ENCODE data around the gene SMIM11. TPM values are rescaled to one million over a fixed set of nuclear protein-coding genes. Genes with fewer than 3 reads are reported as not detected.

The SMIM11 gene
- total RNA-seq, 1 experiment from 2014 or later = 3.5 TPM

GRCh38 chr21:34345892-34346291, 29.4 kb upstream of the SMIM11 start:
- no peak for DNase-seq
- Histone ChIP-seq H3K4me1 (ENCODE audit: low read length) (no peaks in the 10 kb centered on the region), H3K9me2 (replicated peaks; ENCODE audit: insufficient read depth, low read length) (no peaks in the 10 kb centered on the region), H4K20me1 (ENCODE audit: insufficient read depth, low read depth, low read length) (no peaks in the 10 kb centered on the region), H3K27me3 (ENCODE audit: low read length) (no peaks in the 10 kb centered on the region), H3K27ac (ENCODE audit: low read length) (no peak overlapping the region), H3K79me2 (ENCODE audit: low read length) (no peaks in the 10 kb centered on the region), H3K36me3 (ENCODE audit: insufficient read depth, low read length) (no peaks in the 10 kb centered on the region), H3K9ac (ENCODE audit: low read length) (no peak overlapping the region), H2AFZ (ENCODE audit: low read length) (no peak overlapping the region), H3K9me3 (ENCODE audit: low read length) (no peaks in the 10 kb centered on the region), H3K4me2 (ENCODE audit: low read depth, low read length, poor library complexity, severe bottlenecking) (no peak overlapping the region), H3K4me3 (ENCODE audit: low read length) (no peak overlapping the region)

- no peaks in the 10 kb centered on the region for H3K79me2 ChIP-seq (ENCODE audit: low read length)
- H2AFZ ChIP-seq (ENCODE audit: low read length) = no peak overlapping the region
- no peaks in the 10 kb centered on the region for H3K27me3 ChIP-seq (ENCODE audit: low read length)
- peaks cover 7% of the 10 kb centered on the region for H3K4me1 ChIP-seq (ENCODE audit: low read length)
- no peak overlapping the region for H3K4me2 ChIP-seq (ENCODE audit: low read depth, low read length, poor library complexity, severe bottlenecking)
- H4K20me1 ChIP-seq (ENCODE audit: insufficient read depth, low read depth, low read length) = no peaks in the 10 kb centered on the region
- no peak overlapping the region for H3K9ac ChIP-seq (ENCODE audit: low read length)
- no peak overlapping the region for H3K4me3 ChIP-seq (ENCODE audit: low read length)
- H3K9me2 ChIP-seq (replicated peaks; ENCODE audit: insufficient read depth, low read length) = no peaks in the 10 kb centered on the region
- H3K27ac ChIP-seq (ENCODE audit: low read length) = no peak overlapping the region
- DNase-seq = no peak
- H3K36me3 ChIP-seq (ENCODE audit: insufficient read depth, low read length) = no peaks in the 10 kb centered on the region
- no peaks in the 10 kb centered on the region for H3K9me3 ChIP-seq (ENCODE audit: low read length)
Measured at GRCh38 chr21:34348890-34349519, 26.3 kb upstream of the SMIM11 start.

- H2AFZ ChIP-seq (ENCODE audit: low read length) = no peak overlapping the region
- H3K79me2 ChIP-seq (ENCODE audit: low read length) = no peaks in the 10 kb centered on the region
- no peak overlapping the region for H3K9ac ChIP-seq (ENCODE audit: low read length)
- H3K36me3 ChIP-seq (ENCODE audit: insufficient read depth, low read length) = no peaks in the 10 kb centered on the region
- peaks cover 7% of the 10 kb centered on the region for H3K4me1 ChIP-seq (ENCODE audit: low read length)
- H4K20me1 ChIP-seq (ENCODE audit: insufficient read depth, low read depth, low read length) = no peaks in the 10 kb centered on the region
- DNase-seq = peak; percentile 86
- H3K9me3 ChIP-seq (ENCODE audit: low read length) = no peaks in the 10 kb centered on the region
- no peak overlapping the region for H3K27ac ChIP-seq (ENCODE audit: low read length)
- no peak overlapping the region for H3K4me2 ChIP-seq (ENCODE audit: low read depth, low read length, poor library complexity, severe bottlenecking)
- H3K4me3 ChIP-seq (ENCODE audit: low read length) = no peak overlapping the region
- no peaks in the 10 kb centered on the region for H3K27me3 ChIP-seq (ENCODE audit: low read length)
- no peaks in the 10 kb centered on the region for H3K9me2 ChIP-seq (replicated peaks; ENCODE audit: insufficient read depth, low read length)
Measured at GRCh38 chr21:34351786-34352241, 23.5 kb upstream of the SMIM11 start.

GRCh38 chr21:34352556-34352955, 22.8 kb upstream of the SMIM11 start:
- Histone ChIP-seq H3K79me2 (ENCODE audit: low read length) (no peaks in the 10 kb centered on the region), H3K27me3 (ENCODE audit: low read length) (no peaks in the 10 kb centered on the region), H3K4me3 (ENCODE audit: low read length) (no peak overlapping the region), H3K9ac (ENCODE audit: low read length) (no peak overlapping the region), H2AFZ (ENCODE audit: low read length) (no peak overlapping the region), H3K9me2 (replicated peaks; ENCODE audit: insufficient read depth, low read length) (no peaks in the 10 kb centered on the region), H3K27ac (ENCODE audit: low read length) (no peak overlapping the region), H3K9me3 (ENCODE audit: low read length) (no peaks in the 10 kb centered on the region), H3K36me3 (ENCODE audit: insufficient read depth, low read length) (no peaks in the 10 kb centered on the region), H4K20me1 (ENCODE audit: insufficient read depth, low read depth, low read length) (no peaks in the 10 kb centered on the region), H3K4me2 (ENCODE audit: low read depth, low read length, poor library complexity, severe bottlenecking) (no peak overlapping the region), H3K4me1 (ENCODE audit: low read length) (peaks cover 7% of the 10 kb centered on the region)
- DNase-seq = no peak

GRCh38 chr21:34353182-34353581, 22.1 kb upstream of the SMIM11 start:
- Histone ChIP-seq H3K4me3 (ENCODE audit: low read length) (no peak overlapping the region), H3K9me2 (replicated peaks; ENCODE audit: insufficient read depth, low read length) (no peaks in the 10 kb centered on the region), H3K4me1 (ENCODE audit: low read length) (peaks cover 7% of the 10 kb centered on the region), H3K4me2 (ENCODE audit: low read depth, low read length, poor library complexity, severe bottlenecking) (no peak overlapping the region), H4K20me1 (ENCODE audit: insufficient read depth, low read depth, low read length) (no peaks in the 10 kb centered on the region), H3K9me3 (ENCODE audit: low read length) (no peaks in the 10 kb centered on the region), H3K27me3 (ENCODE audit: low read length) (no peaks in the 10 kb centered on the region), H3K79me2 (ENCODE audit: low read length) (no peaks in the 10 kb centered on the region), H3K36me3 (ENCODE audit: insufficient read depth, low read length) (no peaks in the 10 kb centered on the region), H2AFZ (ENCODE audit: low read length) (no peak overlapping the region), H3K27ac (ENCODE audit: low read length) (no peak overlapping the region), H3K9ac (ENCODE audit: low read length) (no peak overlapping the region)
- no peak for DNase-seq

- H3K4me1 ChIP-seq (ENCODE audit: low read length) = peaks cover 7% of the 10 kb centered on the region
- no peaks in the 10 kb centered on the region for H4K20me1 ChIP-seq (ENCODE audit: insufficient read depth, low read depth, low read length)
- H3K27ac ChIP-seq (ENCODE audit: low read length) = no peak overlapping the region
- H3K79me2 ChIP-seq (ENCODE audit: low read length) = no peaks in the 10 kb centered on the region
- no peak for DNase-seq
- no peak overlapping the region for H3K4me2 ChIP-seq (ENCODE audit: low read depth, low read length, poor library complexity, severe bottlenecking)
- no peaks in the 10 kb centered on the region for H3K36me3 ChIP-seq (ENCODE audit: insufficient read depth, low read length)
- no peaks in the 10 kb centered on the region for H3K9me3 ChIP-seq (ENCODE audit: low read length)
- no peaks in the 10 kb centered on the region for H3K27me3 ChIP-seq (ENCODE audit: low read length)
- H3K9ac ChIP-seq (ENCODE audit: low read length) = no peak overlapping the region
- no peaks in the 10 kb centered on the region for H3K9me2 ChIP-seq (replicated peaks; ENCODE audit: insufficient read depth, low read length)
- H3K4me3 ChIP-seq (ENCODE audit: low read length) = no peak overlapping the region
- no peak overlapping the region for H2AFZ ChIP-seq (ENCODE audit: low read length)
Measured at GRCh38 chr21:34354836-34355235, 20.5 kb upstream of the SMIM11 start.

- no peak overlapping the region for H3K4me3 ChIP-seq (ENCODE audit: low read length)
- H3K9me2 ChIP-seq (replicated peaks; ENCODE audit: insufficient read depth, low read length) = no peaks in the 10 kb centered on the region
- no peaks in the 10 kb centered on the region for H3K27me3 ChIP-seq (ENCODE audit: low read length)
- no peak overlapping the region for H3K9ac ChIP-seq (ENCODE audit: low read length)
- no peak overlapping the region for H3K4me2 ChIP-seq (ENCODE audit: low read depth, low read length, poor library complexity, severe bottlenecking)
- peaks cover 7% of the 10 kb centered on the region for H3K4me1 ChIP-seq (ENCODE audit: low read length)
- no peaks in the 10 kb centered on the region for H4K20me1 ChIP-seq (ENCODE audit: insufficient read depth, low read depth, low read length)
- no peak overlapping the region for H3K27ac ChIP-seq (ENCODE audit: low read length)
- H3K36me3 ChIP-seq (ENCODE audit: insufficient read depth, low read length) = no peaks in the 10 kb centered on the region
- H3K79me2 ChIP-seq (ENCODE audit: low read length) = no peaks in the 10 kb centered on the region
- H3K9me3 ChIP-seq (ENCODE audit: low read length) = no peaks in the 10 kb centered on the region
- DNase-seq = no peak
- H2AFZ ChIP-seq (ENCODE audit: low read length) = no peak overlapping the region
Measured at GRCh38 chr21:34355570-34355969, 19.7 kb upstream of the SMIM11 start.

- Histone ChIP-seq H3K9me2 (replicated peaks; ENCODE audit: insufficient read depth, low read length) (no peaks in the 10 kb centered on the region), H2AFZ (ENCODE audit: low read length) (no peak overlapping the region), H3K79me2 (ENCODE audit: low read length) (no peaks in the 10 kb centered on the region), H3K4me3 (ENCODE audit: low read length) (no peak overlapping the region), H3K36me3 (ENCODE audit: insufficient read depth, low read length) (no peaks in the 10 kb centered on the region), H3K27ac (ENCODE audit: low read length) (no peak overlapping the region), H4K20me1 (ENCODE audit: insufficient read depth, low read depth, low read length) (no peaks in the 10 kb centered on the region), H3K4me1 (ENCODE audit: low read length) (peaks cover 11% of the 10 kb centered on the region), H3K9ac (ENCODE audit: low read length) (no peak overlapping the region), H3K27me3 (ENCODE audit: low read length) (no peaks in the 10 kb centered on the region), H3K4me2 (ENCODE audit: low read depth, low read length, poor library complexity, severe bottlenecking) (no peak overlapping the region), H3K9me3 (ENCODE audit: low read length) (no peaks in the 10 kb centered on the region)
- no peak for DNase-seq
Measured at GRCh38 chr21:34357889-34358288, 17.4 kb upstream of the SMIM11 start.
